Astrocyte (in vitro differentiated cells and primary cell): ENCODE data around the gene WDPCP.

Experiments used
- EZH2 ChIP-seq: IDR thresholded peaks from 2 replicates; pipeline ENCODE4 v1.6.1; 2012; ENCODE audit warnings: mild to moderate bottlenecking, low read length, inconsistent platforms; ENCODE audit not compliant: insufficient read depth
- TF ChIP-seq, protein P1 (sequence below): IDR thresholded peaks from 2 replicates; pipeline ENCODE4 v1.5.1; 2011; ENCODE audit warnings: low read depth, mild to moderate bottlenecking, inconsistent platforms, low read length, moderate library complexity; ENCODE audit not compliant: insufficient read depth

DNA sequence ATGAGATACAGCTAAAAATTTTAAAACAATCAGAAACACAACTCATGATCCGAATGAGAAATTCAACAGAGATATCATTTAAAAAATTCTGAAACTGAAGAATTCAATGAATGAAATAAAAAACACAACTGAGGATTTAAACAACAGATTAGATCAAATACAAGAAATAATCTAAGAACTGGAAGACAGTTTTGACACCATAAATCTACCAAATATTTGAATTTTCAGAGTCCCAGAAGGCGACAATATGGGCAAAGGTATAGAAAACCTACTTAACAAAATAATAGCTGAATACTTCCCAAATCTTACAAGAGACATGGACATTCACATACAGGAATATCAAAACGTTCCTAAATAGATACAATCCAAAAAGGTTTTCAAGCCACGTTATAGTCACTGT is 315.7 kb downstream of the WDPCP start:
- TF ChIP-seq, protein P1, sequence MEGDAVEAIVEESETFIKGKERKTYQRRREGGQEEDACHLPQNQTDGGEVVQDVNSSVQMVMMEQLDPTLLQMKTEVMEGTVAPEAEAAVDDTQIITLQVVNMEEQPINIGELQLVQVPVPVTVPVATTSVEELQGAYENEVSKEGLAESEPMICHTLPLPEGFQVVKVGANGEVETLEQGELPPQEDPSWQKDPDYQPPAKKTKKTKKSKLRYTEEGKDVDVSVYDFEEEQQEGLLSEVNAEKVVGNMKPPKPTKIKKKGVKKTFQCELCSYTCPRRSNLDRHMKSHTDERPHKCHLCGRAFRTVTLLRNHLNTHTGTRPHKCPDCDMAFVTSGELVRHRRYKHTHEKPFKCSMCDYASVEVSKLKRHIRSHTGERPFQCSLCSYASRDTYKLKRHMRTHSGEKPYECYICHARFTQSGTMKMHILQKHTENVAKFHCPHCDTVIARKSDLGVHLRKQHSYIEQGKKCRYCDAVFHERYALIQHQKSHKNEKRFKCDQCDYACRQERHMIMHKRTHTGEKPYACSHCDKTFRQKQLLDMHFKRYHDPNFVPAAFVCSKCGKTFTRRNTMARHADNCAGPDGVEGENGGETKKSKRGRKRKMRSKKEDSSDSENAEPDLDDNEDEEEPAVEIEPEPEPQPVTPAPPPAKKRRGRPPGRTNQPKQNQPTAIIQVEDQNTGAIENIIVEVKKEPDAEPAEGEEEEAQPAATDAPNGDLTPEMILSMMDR, result no peak
- no peak for TF ChIP-seq EZH2
